ENCODE results near the gene CHSY1. TPM values are rescaled to one million over a fixed set of nuclear protein-coding genes. Genes with fewer than 3 reads are reported as not detected.

Gene CHSY1
- total and polyA plus RNA-seq, 2 of the 13 experiments (the other 11 are each of a cell fraction or from before 2014, with no cell fraction given), result 13.3 to 13.7 TPM

DNA sequence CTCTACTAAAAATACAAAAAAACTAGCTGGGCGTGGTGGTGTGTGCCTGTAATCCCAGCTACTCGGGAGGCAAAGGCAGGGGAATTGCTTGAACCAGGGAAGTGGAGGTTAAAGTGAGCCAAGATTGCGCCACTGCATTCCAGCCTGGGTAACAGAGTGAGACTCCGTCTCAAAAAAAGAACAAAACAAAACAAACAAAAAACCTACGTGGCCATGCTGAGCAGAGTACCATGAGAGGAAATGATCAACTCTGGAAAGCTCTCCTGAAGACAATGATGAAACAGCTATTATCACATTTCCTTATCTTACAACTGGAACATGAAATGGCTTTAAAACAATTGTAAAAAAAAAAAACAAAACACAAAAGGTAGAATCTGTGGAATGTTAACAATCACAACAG is 75.2 kb downstream of the CHSY1 start (continued):
- peak; percentile 79 for TF ChIP-seq TEAD3 (CRISPR knock-in tag; optimal IDR thresholded peaks at IDR 0.05; ENCODE audit: borderline replicate concordance)

DNA sequence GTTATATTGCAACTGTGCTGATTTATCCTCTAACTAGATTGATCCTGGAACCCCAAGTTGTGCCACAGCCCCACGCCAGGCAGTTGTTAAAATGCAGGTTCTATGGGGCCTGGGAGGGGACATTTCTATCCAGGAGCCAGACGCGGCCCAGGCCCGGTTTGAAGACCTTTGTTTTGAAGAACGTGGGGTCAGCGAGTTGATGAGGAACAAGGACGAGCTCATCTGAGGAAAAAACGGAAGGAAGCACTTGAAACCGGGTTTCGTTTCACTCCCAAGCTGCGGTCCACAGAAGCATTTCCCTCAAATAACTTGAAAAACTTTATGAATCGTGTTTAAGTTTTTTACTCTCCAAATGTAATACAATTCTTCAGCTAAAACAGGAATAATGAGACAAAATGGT is 76.4 kb downstream of the CHSY1 start:
- Histone ChIP-seq H3K4me1 (ENCODE audit: insufficient read depth, low read length) (peaks cover 21% of the 10 kb centered on the region), H3K4me2 (ENCODE audit: low read depth, low read length) (no peak overlapping the region), H3K36me3 (replicated peaks in 1 of 2; ENCODE audit: control insufficient read depth in 1 of 2, insufficient read depth in 2 of 2, low read length in 2 of 2) (peaks cover 7 to 33% of the 10 kb centered on the region in 2 experiments; a peak in 4 of 5 replicates), H3K27ac (ENCODE audit: extremely low read length, insufficient read depth, low read length) (no peak overlapping the region), H2AFZ (ENCODE audit: low read length) (no peak overlapping the region), H3K79me2 (ENCODE audit: insufficient read depth, low read length) (no peaks in the 10 kb centered on the region), H3K27me3 (ENCODE audit: control insufficient read depth in 1 of 2, insufficient read depth in 2 of 2, low read length in 2 of 2) (no peaks in the 10 kb centered on the region), H3K4me3 (replicated peaks in 1 of 3; ENCODE audit: insufficient read depth in 1 of 3, low read depth in 2 of 3, low read length in 3 of 3) (no peak overlapping the region), H4K20me1 (ENCODE audit: insufficient read depth, low read length) (no peaks in the 10 kb centered on the region), H3K9me3 (ENCODE audit: low read length) (no peaks in the 10 kb centered on the region), H3K9ac (ENCODE audit: insufficient read depth, low read depth, low read length) (no peak overlapping the region)
- BruUV-seq (replicated peaks), result no TSS peak
- ChIA-PET POLR2A (no interaction called here), CTCF (ENCODE audit: low intra/inter-chr PET ratio, low total read pairs) (no interaction called here)
- DNase-seq (ENCODE audit: low spot score) (no peak), FAIRE-seq (no peak), ATAC-seq (no peak)
- intact Hi-C loops (cut with micrococcal nuclease; ENCODE audit: unreplicated experiment), result no loop called here
- TF ChIP-seq, protein P1, sequence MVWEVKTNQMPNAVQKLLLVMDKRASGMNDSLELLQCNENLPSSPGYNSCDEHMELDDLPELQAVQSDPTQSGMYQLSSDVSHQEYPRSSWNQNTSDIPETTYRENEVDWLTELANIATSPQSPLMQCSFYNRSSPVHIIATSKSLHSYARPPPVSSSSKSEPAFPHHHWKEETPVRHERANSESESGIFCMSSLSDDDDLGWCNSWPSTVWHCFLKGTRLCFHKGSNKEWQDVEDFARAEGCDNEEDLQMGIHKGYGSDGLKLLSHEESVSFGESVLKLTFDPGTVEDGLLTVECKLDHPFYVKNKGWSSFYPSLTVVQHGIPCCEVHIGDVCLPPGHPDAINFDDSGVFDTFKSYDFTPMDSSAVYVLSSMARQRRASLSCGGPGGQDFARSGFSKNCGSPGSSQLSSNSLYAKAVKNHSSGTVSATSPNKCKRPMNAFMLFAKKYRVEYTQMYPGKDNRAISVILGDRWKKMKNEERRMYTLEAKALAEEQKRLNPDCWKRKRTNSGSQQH (CRISPR knock-in tag; IDR thresholded peaks at IDR 0.05; ENCODE audit: low read depth), result no peak
- TF ChIP-seq PAF1 (CRISPR knock-in tag; IDR thresholded peaks at IDR 0.05) (no peak), ZSCAN12 (CRISPR knock-in tag; IDR thresholded peaks at IDR 0.05) (no peak), SIX1 (CRISPR knock-in tag; IDR thresholded peaks at IDR 0.05; ENCODE audit: borderline replicate concordance) (no peak), ZNF264 (CRISPR knock-in tag; IDR thresholded peaks at IDR 0.05) (no peak), ERF (CRISPR knock-in tag; IDR thresholded peaks at IDR 0.05) (no peak), SAFB2 (CRISPR knock-in tag; IDR thresholded peaks at IDR 0.05; ENCODE audit: borderline replicate concordance, low read depth) (no peak), MZF1 (CRISPR knock-in tag; IDR thresholded peaks at IDR 0.05; ENCODE audit: borderline replicate concordance) (no peak)
- TF ChIP-seq, protein P2, sequence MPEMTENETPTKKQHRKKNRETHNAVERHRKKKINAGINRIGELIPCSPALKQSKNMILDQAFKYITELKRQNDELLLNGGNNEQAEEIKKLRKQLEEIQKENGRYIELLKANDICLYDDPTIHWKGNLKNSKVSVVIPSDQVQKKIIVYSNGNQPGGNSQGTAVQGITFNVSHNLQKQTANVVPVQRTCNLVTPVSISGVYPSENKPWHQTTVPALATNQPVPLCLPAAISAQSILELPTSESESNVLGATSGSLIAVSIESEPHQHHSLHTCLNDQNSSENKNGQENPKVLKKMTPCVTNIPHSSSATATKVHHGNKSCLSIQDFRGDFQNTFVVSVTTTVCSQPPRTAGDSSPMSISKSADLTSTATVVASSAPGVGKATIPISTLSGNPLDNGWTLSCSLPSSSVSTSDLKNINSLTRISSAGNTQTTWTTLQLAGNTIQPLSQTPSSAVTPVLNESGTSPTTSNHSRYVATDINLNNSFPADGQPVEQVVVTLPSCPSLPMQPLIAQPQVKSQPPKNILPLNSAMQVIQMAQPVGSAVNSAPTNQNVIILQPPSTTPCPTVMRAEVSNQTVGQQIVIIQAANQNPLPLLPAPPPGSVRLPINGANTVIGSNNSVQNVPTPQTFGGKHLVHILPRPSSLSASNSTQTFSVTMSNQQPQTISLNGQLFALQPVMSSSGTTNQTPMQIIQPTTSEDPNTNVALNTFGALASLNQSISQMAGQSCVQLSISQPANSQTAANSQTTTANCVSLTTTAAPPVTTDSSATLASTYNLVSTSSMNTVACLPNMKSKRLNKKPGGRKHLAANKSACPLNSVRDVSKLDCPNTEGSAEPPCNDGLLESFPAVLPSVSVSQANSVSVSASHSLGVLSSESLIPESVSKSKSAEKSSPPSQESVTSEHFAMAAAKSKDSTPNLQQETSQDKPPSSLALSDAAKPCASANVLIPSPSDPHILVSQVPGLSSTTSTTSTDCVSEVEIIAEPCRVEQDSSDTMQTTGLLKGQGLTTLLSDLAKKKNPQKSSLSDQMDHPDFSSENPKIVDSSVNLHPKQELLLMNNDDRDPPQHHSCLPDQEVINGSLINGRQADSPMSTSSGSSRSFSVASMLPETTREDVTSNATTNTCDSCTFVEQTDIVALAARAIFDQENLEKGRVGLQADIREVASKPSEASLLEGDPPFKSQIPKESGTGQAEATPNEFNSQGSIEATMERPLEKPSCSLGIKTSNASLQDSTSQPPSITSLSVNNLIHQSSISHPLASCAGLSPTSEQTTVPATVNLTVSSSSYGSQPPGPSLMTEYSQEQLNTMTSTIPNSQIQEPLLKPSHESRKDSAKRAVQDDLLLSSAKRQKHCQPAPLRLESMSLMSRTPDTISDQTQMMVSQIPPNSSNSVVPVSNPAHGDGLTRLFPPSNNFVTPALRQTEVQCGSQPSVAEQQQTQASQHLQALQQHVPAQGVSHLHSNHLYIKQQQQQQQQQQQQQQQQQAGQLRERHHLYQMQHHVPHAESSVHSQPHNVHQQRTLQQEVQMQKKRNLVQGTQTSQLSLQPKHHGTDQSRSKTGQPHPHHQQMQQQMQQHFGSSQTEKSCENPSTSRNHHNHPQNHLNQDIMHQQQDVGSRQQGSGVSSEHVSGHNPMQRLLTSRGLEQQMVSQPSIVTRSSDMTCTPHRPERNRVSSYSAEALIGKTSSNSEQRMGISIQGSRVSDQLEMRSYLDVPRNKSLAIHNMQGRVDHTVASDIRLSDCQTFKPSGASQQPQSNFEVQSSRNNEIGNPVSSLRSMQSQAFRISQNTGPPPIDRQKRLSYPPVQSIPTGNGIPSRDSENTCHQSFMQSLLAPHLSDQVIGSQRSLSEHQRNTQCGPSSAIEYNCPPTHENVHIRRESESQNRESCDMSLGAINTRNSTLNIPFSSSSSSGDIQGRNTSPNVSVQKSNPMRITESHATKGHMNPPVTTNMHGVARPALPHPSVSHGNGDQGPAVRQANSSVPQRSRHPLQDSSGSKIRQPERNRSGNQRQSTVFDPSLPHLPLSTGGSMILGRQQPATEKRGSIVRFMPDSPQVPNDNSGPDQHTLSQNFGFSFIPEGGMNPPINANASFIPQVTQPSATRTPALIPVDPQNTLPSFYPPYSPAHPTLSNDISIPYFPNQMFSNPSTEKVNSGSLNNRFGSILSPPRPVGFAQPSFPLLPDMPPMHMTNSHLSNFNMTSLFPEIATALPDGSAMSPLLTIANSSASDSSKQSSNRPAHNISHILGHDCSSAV (CRISPR knock-in tag; IDR thresholded peaks at IDR 0.05; ENCODE audit: borderline replicate concordance), result no peak
- in situ Hi-C loops (cut with HindIII; ENCODE audit: extremely low pct_ligation_motif_present, low pct_unique_long_range_greater_than_20kb), result no loop called here
- WGBS (ENCODE audit: low lambda C conversion rate), result 98% methylated on average over 12 of the region's 12 CpGs

Measured in HepG2 (cell line).